Measurements from ENCODE around the gene TMEM186.
A peak's percentile ranks its signal among the peaks of the same experiment; 100 is the strongest.
"Not testable (repeated sequence)": the region's sequence is repeated elsewhere in the genome, so short reads cannot be mapped to it uniquely, and the experiment has no call there.

TMEM186 gene, protein sequence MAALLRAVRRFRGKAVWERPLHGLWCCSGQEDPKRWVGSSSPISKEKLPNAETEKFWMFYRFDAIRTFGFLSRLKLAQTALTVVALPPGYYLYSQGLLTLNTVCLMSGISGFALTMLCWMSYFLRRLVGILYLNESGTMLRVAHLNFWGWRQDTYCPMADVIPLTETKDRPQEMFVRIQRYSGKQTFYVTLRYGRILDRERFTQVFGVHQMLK

DNA sequence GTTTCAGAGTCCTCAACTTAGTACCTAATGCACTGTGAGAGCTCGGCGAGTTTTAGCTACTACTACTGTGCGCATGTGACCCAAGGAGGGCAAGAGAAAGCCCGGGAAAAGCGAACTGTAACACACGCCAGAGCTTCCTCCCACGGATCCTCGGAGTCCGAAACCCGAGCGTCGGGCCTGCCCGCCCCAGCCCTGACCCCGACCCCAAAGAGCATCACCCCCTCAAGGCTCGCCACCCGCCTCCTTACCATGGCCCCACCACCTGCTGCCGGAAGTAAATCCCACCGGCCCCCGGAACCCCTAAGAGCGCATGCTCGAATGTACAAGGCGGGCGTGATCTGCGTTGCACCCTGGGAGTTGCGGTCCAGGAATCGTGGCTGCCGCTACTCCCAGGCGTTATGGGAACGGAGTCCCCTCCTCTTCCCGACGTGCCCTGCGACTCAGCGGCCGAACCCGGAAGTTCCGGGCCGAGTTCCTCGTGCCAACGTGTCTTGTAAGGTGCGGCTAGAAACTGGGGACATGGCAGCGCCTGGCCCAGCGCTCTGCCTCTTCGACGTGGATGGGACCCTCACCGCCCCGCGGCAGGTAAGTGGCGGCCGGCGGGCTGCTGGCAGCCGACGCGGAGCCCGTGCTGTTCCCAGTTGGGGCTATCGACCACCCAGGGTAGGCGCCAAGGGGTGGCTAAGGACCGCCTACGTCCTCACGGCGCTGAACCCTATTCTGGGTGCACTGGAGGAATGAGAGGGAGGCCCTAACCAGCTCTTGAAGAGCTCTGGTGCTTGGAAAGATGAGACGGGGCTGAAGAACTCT is at the start of gene TMEM186, which contains the start of gene PMM2:
Gene TMEM186 (minus strand): TSS at position 276 of the 810 bp plus-strand sequence. CDS start 25 bp downstream, at position 251.
Gene PMM2 (plus strand): TSS at position 476 of the 810 bp plus-strand sequence. CDS start 44 bp downstream, at position 520.
- TF ChIP-seq, protein P1, sequence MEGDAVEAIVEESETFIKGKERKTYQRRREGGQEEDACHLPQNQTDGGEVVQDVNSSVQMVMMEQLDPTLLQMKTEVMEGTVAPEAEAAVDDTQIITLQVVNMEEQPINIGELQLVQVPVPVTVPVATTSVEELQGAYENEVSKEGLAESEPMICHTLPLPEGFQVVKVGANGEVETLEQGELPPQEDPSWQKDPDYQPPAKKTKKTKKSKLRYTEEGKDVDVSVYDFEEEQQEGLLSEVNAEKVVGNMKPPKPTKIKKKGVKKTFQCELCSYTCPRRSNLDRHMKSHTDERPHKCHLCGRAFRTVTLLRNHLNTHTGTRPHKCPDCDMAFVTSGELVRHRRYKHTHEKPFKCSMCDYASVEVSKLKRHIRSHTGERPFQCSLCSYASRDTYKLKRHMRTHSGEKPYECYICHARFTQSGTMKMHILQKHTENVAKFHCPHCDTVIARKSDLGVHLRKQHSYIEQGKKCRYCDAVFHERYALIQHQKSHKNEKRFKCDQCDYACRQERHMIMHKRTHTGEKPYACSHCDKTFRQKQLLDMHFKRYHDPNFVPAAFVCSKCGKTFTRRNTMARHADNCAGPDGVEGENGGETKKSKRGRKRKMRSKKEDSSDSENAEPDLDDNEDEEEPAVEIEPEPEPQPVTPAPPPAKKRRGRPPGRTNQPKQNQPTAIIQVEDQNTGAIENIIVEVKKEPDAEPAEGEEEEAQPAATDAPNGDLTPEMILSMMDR (IDR thresholded peaks at IDR 0.05): no peak
- H3K27ac ChIP-seq: peak within 1 kb of the TSS; percentile 59 to 93
- peak; percentile 97 for DNase-seq (ENCODE audit: low spot score)
- peak within 1 kb of the TSS; percentile 95 for H3K4me3 ChIP-seq

DNA sequence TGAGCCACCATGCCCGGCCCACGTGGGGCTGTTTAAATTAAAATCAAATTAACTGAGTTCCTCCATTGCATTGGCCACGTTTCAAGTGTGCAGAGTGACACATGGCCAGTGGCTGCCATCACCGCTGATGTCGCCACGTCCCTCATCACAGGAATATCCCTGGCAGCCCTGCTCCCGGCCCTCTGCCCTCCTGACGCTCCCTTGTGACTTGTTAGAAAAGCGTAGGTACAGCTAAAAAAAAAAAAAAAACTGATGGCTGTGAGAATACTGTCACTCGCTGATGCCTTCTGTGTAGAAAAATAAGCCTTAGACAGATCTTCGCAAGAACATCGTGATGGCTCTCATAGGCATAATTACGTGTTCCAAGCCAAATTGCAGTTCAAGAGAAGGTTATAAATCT is 49.7 kb upstream of the TMEM186 start:
- DNase-seq (ENCODE audit: low spot score): no peak
- TF ChIP-seq, protein P1 (IDR thresholded peaks at IDR 0.05): no peak
- no peak overlapping the region for H3K27ac ChIP-seq

DNA sequence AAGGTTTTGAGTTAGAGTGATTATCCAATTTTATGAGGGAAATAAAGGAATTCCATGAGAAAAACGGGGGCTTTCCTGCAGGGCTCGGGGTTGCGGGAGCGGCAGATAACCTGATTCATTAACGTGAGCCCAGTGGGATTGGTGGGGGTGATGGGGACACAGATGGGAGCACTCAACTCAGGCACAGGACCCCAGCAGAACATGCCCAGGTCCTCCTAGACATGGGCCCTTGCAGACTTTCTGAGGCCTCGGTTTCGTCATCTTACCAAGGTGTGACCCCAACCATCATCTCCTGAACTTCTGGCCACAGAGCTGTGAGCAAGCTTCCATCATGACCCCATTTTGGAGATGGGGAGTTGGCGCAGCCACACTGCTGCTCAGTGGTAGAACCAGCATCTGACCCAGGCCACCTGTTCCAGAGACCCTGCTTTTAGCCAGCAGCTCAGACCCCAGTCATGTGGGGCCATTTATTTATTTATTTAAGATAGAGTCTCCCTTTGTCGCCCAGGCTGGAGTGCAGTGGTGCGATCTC is 49.0 kb upstream of the TMEM186 start:
- Histone ChIP-seq H3K4me3 (no peak overlapping the region), H3K27ac (no peak overlapping the region)
- no peak for DNase-seq (ENCODE audit: low spot score)
- TF ChIP-seq, protein P1 (IDR thresholded peaks at IDR 0.05): no peak

More for the DNA sequence above, 49.7 kb upstream of the TMEM186 start:
- no peak overlapping the region for H3K4me3 ChIP-seq

DNA sequence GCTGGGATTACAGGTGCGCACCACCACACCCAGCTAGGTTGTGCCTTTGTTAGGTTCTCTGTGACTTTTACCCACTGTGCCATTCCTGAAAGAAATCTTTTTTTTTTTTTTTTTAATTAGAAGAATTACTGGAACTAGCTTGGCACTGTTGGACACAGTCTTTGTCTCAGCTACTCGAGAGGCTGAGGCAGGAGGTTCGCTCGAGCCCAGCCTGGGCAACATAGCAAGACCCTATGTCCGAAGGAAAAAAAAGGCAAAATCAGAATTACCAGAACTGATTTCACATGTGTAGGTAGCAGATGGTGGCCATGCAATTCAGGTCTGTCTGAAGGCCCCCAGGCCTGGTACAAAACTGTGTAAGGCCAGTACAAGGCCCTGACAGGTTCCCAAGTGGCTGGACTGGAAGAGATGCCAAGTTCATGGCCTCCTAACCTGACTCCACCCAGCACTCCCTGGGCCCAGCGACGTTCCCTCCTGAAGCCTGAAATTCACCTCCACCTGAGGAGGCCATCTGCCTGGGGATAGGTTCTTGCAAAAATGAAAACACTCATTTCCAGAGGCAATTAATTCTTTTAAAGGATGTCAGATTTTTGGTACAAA is 48.4 kb upstream of the TMEM186 start:
- TF ChIP-seq, protein P1 (IDR thresholded peaks at IDR 0.05): no peak
- H3K27ac ChIP-seq: no peak overlapping the region
- no peak overlapping the region for H3K4me3 ChIP-seq
- peak; percentile 59 for DNase-seq (ENCODE audit: low spot score)

DNA sequence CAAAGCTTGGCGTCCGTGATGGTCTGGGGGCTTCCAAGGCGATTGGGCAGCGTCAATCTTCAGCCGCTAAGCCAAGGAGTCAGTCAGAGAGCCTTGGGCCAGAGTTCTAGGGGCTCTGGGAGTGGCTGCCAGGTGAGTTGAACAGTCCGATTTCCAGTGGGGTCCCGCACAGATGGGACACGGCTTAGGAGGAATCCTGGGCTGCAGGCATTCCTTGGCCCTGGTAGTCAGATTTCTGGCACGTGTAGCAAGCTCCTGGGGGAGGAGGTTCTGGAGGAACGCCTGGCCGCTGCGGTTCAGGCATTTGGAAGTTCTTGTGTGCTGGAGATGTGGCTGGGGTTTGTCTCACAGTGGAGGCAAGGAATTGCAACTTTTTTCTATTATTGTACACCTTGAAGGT is 45.9 kb upstream of the TMEM186 start:
- peak overlapping the region in 1 of 2 donors; percentile 32 for H3K27ac ChIP-seq
- not testable (repeated sequence) for DNase-seq (ENCODE audit: low spot score); H3K4me3 ChIP-seq

DNA sequence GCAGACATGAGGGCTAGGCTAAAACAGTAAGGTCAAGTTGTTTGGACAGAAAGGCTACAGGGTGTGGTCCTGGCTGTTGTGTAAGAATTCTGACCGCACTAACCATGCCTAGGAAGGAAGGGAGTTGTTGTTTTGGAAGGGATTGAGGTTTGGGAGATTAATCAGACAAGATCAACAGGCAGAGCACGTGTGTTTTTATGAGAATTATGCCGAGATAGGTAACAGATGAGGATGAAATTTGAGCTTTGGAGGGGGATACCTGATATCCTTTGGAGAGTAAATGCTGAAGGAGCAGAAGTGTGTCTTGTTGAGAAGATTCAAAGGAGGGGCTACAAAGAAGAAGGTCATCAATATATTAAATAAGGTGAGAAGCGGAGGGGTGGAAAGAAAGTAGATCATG is 44.6 kb upstream of the TMEM186 start:
- DNase-seq (ENCODE audit: low spot score); H3K4me3 ChIP-seq: not testable (repeated sequence)
- H3K27ac ChIP-seq: peak overlapping the region in 1 of 2 donors; percentile 41

DNA sequence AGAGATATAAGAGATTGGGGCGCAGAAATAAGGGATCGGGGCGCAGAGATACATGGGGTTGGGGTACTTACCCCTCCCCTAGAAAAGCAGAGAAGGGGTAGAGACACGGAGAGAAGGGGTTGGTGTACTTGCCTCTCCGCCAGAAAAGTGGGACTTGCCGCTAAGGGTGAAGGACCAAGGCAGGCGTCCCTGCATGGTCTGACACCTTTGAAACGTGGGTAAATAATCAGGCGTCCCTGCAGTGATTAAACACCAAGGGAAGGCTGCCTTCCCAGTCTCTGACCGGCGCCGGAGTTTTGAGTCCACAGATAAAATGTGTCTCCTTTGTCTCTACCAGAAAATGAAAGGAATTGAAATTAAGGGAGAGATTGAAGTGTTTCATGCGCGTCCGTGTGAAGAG is 40.2 kb upstream of the TMEM186 start:
- not testable (repeated sequence) for DNase-seq (ENCODE audit: low spot score)

DNA sequence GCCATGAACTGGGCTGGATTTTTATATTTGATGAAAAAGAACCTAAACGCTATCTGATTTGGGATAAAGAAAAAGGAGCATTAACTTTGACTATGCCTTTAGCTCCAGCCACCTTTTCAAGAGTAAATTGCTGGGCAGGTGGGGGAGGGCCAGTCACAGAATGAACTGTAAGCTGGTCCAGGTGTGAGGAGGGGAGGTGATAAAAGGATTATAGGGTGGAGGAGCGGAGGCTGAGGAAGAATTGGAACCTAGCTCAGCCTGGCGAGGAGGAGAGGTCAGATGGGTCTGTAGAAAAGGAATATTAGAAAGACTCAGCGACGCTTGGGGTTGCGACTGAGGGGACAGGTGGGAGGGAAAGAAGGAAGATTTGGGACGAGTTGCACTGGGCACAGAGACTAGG is 39.4 kb upstream of the TMEM186 start:
- H3K4me3 ChIP-seq; H3K27ac ChIP-seq; DNase-seq (ENCODE audit: low spot score): not testable (repeated sequence)

More for the DNA sequence above, 40.2 kb upstream of the TMEM186 start:
- H3K4me3 ChIP-seq, H3K27ac ChIP-seq: not testable (repeated sequence)

All from coronary artery (tissue), 2 donors.